K562 (cell line): Measurements from ENCODE around the gene TTC4.

Source experiments
- TCF7L2 ChIP-seq: fragments of 150-350 bp; IDR thresholded peaks from 2 replicates; pipeline ENCODE4 v1.6.1; 2016; ENCODE audit warnings: low read depth, mild to moderate bottlenecking, low read length, moderate library complexity
- ZBTB12 ChIP-seq: fragments of 250-450 bp; sonication (Bioruptor Pico); IDR thresholded peaks from 2 replicates; pipeline ENCODE4 v1.4.0; 2020

- no peak for TF ChIP-seq ZBTB12 (CRISPR knock-in tag)
- TF ChIP-seq TCF7L2, result no peak
Observed at GRCh38 chr1:54741531-54741930, 25.9 kb downstream of the TTC4 start.
